ENCODE measurements around the gene DUSP1. TPM values are rescaled to one million over a fixed set of nuclear protein-coding genes. Genes with fewer than 3 reads are reported as not detected.

DUSP1 gene
- total and polyA plus RNA-seq, 9 donors = 38.0 to 167 (median 93.5) TPM

GRCh38 chr5:172751761-172752510, 19.1 kb downstream of the DUSP1 start:
- H3K4me1 ChIP-seq (ENCODE audit: control insufficient read depth, insufficient read depth, low read length) = peaks cover 37% of the 10 kb centered on the region
- peak overlapping the region; percentile 53 for H3K27ac ChIP-seq (ENCODE audit: low read length)
- WGBS (ENCODE audit: insufficient coverage) = 80% methylated on average over 13 of the region's 14 CpGs

GRCh38 chr5:172749881-172750633, 20.9 kb downstream of the DUSP1 start:
- DNase-seq = peak; percentile 60
- Histone ChIP-seq H3K27ac (ENCODE audit: low read length) (peak overlapping the region; percentile 71), H3K4me1 (ENCODE audit: control insufficient read depth, insufficient read depth, low read length) (peaks cover 46% of the 10 kb centered on the region), H3K4me3 (ENCODE audit: low read length) (no peak overlapping the region), H3K36me3 (ENCODE audit: control insufficient read depth, insufficient read depth, low read length) (no peaks in the 10 kb centered on the region), H3K27me3 (ENCODE audit: control insufficient read depth, insufficient read depth, low read length) (no peaks in the 10 kb centered on the region), H3K9me3 (replicated peaks; ENCODE audit: control insufficient read depth, low read depth, low read length) (peaks cover 4% of the 10 kb centered on the region)
- 68% methylated on average over 14 of the region's 19 CpGs for WGBS (ENCODE audit: insufficient coverage)

More at GRCh38 chr5:172751761-172752510, 19.1 kb downstream of the DUSP1 start:
- H3K27me3 ChIP-seq (ENCODE audit: control insufficient read depth, insufficient read depth, low read length) = no peaks in the 10 kb centered on the region
- no peak overlapping the region for H3K4me3 ChIP-seq (ENCODE audit: low read length)
- no peaks in the 10 kb centered on the region for H3K36me3 ChIP-seq (ENCODE audit: control insufficient read depth, insufficient read depth, low read length)
- no peak for DNase-seq
- peaks cover 7% of the 10 kb centered on the region for H3K9me3 ChIP-seq (replicated peaks; ENCODE audit: control insufficient read depth, low read depth, low read length)

GRCh38 chr5:172749076-172749475, 21.9 kb downstream of the DUSP1 start:
- Histone ChIP-seq H3K4me3 (ENCODE audit: low read length) (no peak overlapping the region), H3K36me3 (ENCODE audit: control insufficient read depth, insufficient read depth, low read length) (no peaks in the 10 kb centered on the region), H3K27me3 (ENCODE audit: control insufficient read depth, insufficient read depth, low read length) (no peaks in the 10 kb centered on the region), H3K27ac (ENCODE audit: low read length) (peak overlapping the region; percentile 71), H3K9me3 (replicated peaks; ENCODE audit: control insufficient read depth, low read depth, low read length) (no peaks in the 10 kb centered on the region), H3K4me1 (ENCODE audit: control insufficient read depth, insufficient read depth, low read length) (peaks cover 49% of the 10 kb centered on the region)
- no peak for DNase-seq
- WGBS (ENCODE audit: insufficient coverage) = 72% methylated on average over 3 of the region's 7 CpGs

GRCh38 chr5:172748341-172748843, 22.6 kb downstream of the DUSP1 start:
- Histone ChIP-seq H3K4me1 (ENCODE audit: control insufficient read depth, insufficient read depth, low read length) (peaks cover 52% of the 10 kb centered on the region), H3K27ac (ENCODE audit: low read length) (peak overlapping the region; percentile 71), H3K4me3 (ENCODE audit: low read length) (no peak overlapping the region), H3K27me3 (ENCODE audit: control insufficient read depth, insufficient read depth, low read length) (no peaks in the 10 kb centered on the region), H3K36me3 (ENCODE audit: control insufficient read depth, insufficient read depth, low read length) (no peaks in the 10 kb centered on the region), H3K9me3 (replicated peaks; ENCODE audit: control insufficient read depth, low read depth, low read length) (no peaks in the 10 kb centered on the region)
- DNase-seq = peak; percentile 86
- 21% methylated on average over 35 of the region's 36 CpGs for WGBS (ENCODE audit: insufficient coverage)

DNA sequence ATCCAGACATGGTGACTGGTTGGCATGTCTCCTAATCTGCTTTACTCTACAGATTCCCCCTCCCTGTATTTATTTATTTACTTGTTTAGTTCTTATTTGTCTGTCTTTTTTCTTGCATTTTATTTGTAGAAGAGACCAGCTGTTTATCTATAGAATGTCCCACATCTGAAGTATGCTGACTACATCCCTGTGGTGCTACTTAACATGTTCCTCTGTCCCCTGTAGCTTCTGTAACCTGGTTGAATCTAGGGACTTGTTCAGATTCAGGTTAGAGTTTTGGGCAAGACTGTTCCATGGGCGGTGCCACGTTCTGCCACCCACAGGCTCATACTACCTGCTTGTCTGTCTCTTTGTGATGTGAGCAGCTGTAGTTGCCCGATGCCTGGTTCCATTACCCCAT, 23.5 kb downstream of the DUSP1 start:
- H3K36me3 ChIP-seq (ENCODE audit: control insufficient read depth, insufficient read depth, low read length) = no peaks in the 10 kb centered on the region
- no peak for DNase-seq
- no peak overlapping the region for H3K27ac ChIP-seq (ENCODE audit: low read length)
- no peaks in the 10 kb centered on the region for H3K9me3 ChIP-seq (replicated peaks; ENCODE audit: control insufficient read depth, low read depth, low read length)
- no peak overlapping the region for H3K4me3 ChIP-seq (ENCODE audit: low read length)
- peaks cover 52% of the 10 kb centered on the region for H3K4me1 ChIP-seq (ENCODE audit: control insufficient read depth, insufficient read depth, low read length)
- WGBS (ENCODE audit: insufficient coverage) = 0% methylated on average over 1 of the region's 3 CpGs
- H3K27me3 ChIP-seq (ENCODE audit: control insufficient read depth, insufficient read depth, low read length) = no peaks in the 10 kb centered on the region

DNA sequence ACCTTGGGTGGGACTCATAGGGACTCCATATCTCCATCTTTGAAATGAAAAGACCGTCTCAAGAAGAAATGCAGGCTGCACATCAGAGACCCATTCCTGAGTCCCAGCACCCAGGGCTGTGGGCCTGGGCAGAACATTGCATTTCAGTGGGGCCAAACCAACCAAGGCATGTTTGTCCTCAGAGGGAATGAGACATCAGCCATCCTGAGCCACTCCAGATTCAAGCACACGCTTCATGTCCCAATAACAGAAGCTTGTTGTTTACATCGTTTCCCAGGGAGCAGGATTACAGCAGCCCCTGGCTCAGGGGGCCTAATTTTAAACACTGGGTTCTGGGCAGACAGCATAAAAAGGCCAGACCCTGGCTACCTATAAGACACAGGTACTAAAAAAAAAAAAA, 24.3 kb downstream of the DUSP1 start:
- no peak for DNase-seq
- no peak overlapping the region for H3K4me3 ChIP-seq (ENCODE audit: low read length)
- no peaks in the 10 kb centered on the region for H3K36me3 ChIP-seq (ENCODE audit: control insufficient read depth, insufficient read depth, low read length)
- no peaks in the 10 kb centered on the region for H3K27me3 ChIP-seq (ENCODE audit: control insufficient read depth, insufficient read depth, low read length)
- H3K27ac ChIP-seq (ENCODE audit: low read length) = no peak overlapping the region
- 85% methylated on average over 2 of the region's 3 CpGs for WGBS (ENCODE audit: insufficient coverage)
- H3K4me1 ChIP-seq (ENCODE audit: control insufficient read depth, insufficient read depth, low read length) = peaks cover 53% of the 10 kb centered on the region
- no peaks in the 10 kb centered on the region for H3K9me3 ChIP-seq (replicated peaks; ENCODE audit: control insufficient read depth, low read depth, low read length)

DNA sequence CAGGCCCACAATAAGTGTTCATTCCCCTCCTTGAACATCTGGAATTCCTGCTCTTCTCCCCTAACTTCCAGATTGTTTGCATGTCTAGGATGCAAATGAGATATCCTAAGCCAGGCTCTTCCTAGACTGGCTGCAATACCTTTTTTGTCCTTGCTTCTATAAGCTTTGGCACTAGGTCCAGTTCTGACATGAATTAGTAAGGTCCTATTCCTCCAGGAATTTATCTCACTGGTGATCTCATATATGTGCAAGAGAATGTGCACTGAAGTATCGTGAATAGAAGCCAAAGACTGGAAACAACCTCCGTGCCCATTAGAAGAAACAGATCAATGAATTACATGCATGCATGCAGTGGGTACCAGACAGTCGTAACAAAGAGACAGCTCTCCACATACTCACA, 25.2 kb downstream of the DUSP1 start:
- Histone ChIP-seq H3K9me3 (replicated peaks; ENCODE audit: control insufficient read depth, low read depth, low read length) (no peaks in the 10 kb centered on the region), H3K36me3 (ENCODE audit: control insufficient read depth, insufficient read depth, low read length) (no peaks in the 10 kb centered on the region), H3K4me3 (ENCODE audit: low read length) (no peak overlapping the region), H3K4me1 (ENCODE audit: control insufficient read depth, insufficient read depth, low read length) (peaks cover 50% of the 10 kb centered on the region), H3K27me3 (ENCODE audit: control insufficient read depth, insufficient read depth, low read length) (no peaks in the 10 kb centered on the region), H3K27ac (ENCODE audit: low read length) (no peak overlapping the region)
- DNase-seq = no peak
- no CpG with 5 or more reads among the region's 3 CpGs for WGBS (ENCODE audit: insufficient coverage)

- WGBS (ENCODE audit: insufficient coverage) = 94% methylated on average over 5 of the region's 8 CpGs
Observed at GRCh38 chr5:172745406-172745805, 25.6 kb downstream of the DUSP1 start.

DNA sequence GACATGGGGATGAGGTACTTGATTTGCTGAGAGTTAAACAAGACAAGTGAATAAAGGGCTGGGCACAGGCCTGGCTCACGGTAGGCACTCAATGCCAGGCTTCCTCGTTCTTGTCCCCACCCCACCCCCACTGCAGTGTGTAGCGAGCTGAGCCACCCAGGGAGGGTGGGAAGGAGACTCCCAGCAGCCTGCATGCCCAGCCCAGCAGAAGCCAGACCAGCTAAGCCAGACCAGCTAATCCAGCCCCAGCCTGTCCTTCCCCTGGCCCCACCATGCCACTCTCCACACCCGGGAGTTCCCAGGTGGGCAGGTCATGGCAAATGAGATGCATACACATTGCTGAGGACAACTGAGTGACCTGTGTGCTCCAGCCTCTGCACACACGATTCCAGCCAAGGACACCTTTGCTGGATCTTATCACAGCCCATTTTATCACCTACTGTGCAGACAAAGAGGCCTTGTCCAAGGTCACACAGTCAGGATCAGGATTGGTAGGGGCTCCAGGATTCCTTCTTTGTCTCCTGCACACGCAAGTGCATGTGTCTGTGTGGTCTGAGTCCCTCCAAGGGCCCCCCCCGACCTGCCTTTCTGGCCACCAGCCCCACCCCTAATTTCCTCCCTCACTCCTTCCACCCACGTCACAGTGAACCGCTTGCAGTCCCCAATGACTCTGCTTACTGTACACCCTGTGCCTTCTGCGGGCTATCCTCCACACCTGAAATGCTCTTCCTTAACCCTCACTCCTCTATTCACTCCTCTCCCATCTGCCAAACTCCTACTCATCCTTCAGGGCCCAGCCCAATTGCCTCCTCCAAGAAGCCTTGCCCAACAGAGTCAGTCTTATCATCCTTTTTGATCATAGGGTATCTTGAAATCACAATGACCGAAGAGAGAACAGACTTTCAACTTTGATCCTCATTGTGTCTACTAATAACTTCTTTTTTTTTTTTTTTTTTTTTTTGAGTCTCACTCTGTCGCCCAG, 26.6 kb downstream of the DUSP1 start:
- peaks cover 47% of the 10 kb centered on the region for H3K4me1 ChIP-seq (ENCODE audit: control insufficient read depth, insufficient read depth, low read length)
- no peak overlapping the region for H3K4me3 ChIP-seq (ENCODE audit: low read length)
- DNase-seq = no peak
- no peak overlapping the region for H3K27ac ChIP-seq (ENCODE audit: low read length)
- no peaks in the 10 kb centered on the region for H3K9me3 ChIP-seq (replicated peaks; ENCODE audit: control insufficient read depth, low read depth, low read length)
- no peaks in the 10 kb centered on the region for H3K27me3 ChIP-seq (ENCODE audit: control insufficient read depth, insufficient read depth, low read length)
- WGBS (ENCODE audit: insufficient coverage) = 52% methylated on average over 7 of the region's 12 CpGs
- no peaks in the 10 kb centered on the region for H3K36me3 ChIP-seq (ENCODE audit: control insufficient read depth, insufficient read depth, low read length)

More at GRCh38 chr5:172745406-172745805, 25.6 kb downstream of the DUSP1 start:
- DNase-seq = no peak
- peaks cover 54% of the 10 kb centered on the region for H3K4me1 ChIP-seq (ENCODE audit: control insufficient read depth, insufficient read depth, low read length)
- no peaks in the 10 kb centered on the region for H3K9me3 ChIP-seq (replicated peaks; ENCODE audit: control insufficient read depth, low read depth, low read length)
- no peak overlapping the region for H3K27ac ChIP-seq (ENCODE audit: low read length)
- no peak overlapping the region for H3K4me3 ChIP-seq (ENCODE audit: low read length)
- no peaks in the 10 kb centered on the region for H3K36me3 ChIP-seq (ENCODE audit: control insufficient read depth, insufficient read depth, low read length)
- no peaks in the 10 kb centered on the region for H3K27me3 ChIP-seq (ENCODE audit: control insufficient read depth, insufficient read depth, low read length)

All from muscle of leg (tissue), 11 donors.